GM18526 (cell line): ENCODE results near the gene MAPK12.

Experiments used
- POLR2A ChIP-seq: IDR thresholded peaks from 3 replicates; pipeline ENCODE4 v1.6.1; 2011; ENCODE audit not compliant: insufficient read length; ENCODE audit errors: extremely low read depth

Gene MAPK12

GRCh38 chr22:50215297-50216054 lies 46.0 kb downstream of the MAPK12 start:
- no peak for TF ChIP-seq POLR2A

- no peak for TF ChIP-seq POLR2A
Measured at GRCh38 chr22:50213263-50213662, 48.2 kb downstream of the MAPK12 start.

- no peak for TF ChIP-seq POLR2A
Measured at GRCh38 chr22:50211147-50211546, 50.3 kb downstream of the MAPK12 start.

- TF ChIP-seq POLR2A = no peak
Measured at GRCh38 chr22:50210378-50211139, 50.9 kb downstream of the MAPK12 start.

- no peak for TF ChIP-seq POLR2A
Measured at GRCh38 chr22:50209893-50210292, 51.6 kb downstream of the MAPK12 start.

GRCh38 chr22:50208939-50209892 lies 52.3 kb downstream of the MAPK12 start:
- TF ChIP-seq POLR2A = no peak

GRCh38 chr22:50208430-50208938 lies 53.0 kb downstream of the MAPK12 start:
- TF ChIP-seq POLR2A = no peak

- no peak for TF ChIP-seq POLR2A
Measured at GRCh38 chr22:50207383-50208140, 53.9 kb downstream of the MAPK12 start.

GRCh38 chr22:50206599-50206998 lies 54.9 kb downstream of the MAPK12 start:
- TF ChIP-seq POLR2A = no peak

GRCh38 chr22:50205781-50206569 lies 55.5 kb downstream of the MAPK12 start:
- no peak for TF ChIP-seq POLR2A

GRCh38 chr22:50204571-50204970 lies 56.9 kb downstream of the MAPK12 start:
- TF ChIP-seq POLR2A = no peak

- TF ChIP-seq POLR2A = no peak
Measured at GRCh38 chr22:50203288-50203687, 58.2 kb downstream of the MAPK12 start.
